ENCODE measurements around the gene HAPLN1.

The HAPLN1 gene

GRCh38 chr5:83715236-83716065 is 5.2 kb downstream of the HAPLN1 start:
- H3K4me1 ChIP-seq (ENCODE audit: control insufficient read depth in 1 of 2, insufficient read depth in 1 of 2, low read depth in 1 of 2, low read length in 1 of 2) = no peaks in the 10 kb centered on the region
- TF ChIP-seq, protein P1, sequence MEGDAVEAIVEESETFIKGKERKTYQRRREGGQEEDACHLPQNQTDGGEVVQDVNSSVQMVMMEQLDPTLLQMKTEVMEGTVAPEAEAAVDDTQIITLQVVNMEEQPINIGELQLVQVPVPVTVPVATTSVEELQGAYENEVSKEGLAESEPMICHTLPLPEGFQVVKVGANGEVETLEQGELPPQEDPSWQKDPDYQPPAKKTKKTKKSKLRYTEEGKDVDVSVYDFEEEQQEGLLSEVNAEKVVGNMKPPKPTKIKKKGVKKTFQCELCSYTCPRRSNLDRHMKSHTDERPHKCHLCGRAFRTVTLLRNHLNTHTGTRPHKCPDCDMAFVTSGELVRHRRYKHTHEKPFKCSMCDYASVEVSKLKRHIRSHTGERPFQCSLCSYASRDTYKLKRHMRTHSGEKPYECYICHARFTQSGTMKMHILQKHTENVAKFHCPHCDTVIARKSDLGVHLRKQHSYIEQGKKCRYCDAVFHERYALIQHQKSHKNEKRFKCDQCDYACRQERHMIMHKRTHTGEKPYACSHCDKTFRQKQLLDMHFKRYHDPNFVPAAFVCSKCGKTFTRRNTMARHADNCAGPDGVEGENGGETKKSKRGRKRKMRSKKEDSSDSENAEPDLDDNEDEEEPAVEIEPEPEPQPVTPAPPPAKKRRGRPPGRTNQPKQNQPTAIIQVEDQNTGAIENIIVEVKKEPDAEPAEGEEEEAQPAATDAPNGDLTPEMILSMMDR (IDR thresholded peaks at IDR 0.05) = no peak
- H3K27ac ChIP-seq = no peak overlapping the region
- no peaks in the 10 kb centered on the region for H3K36me3 ChIP-seq
- H3K27me3 ChIP-seq = peaks cover 37% of the 10 kb centered on the region
- no peak overlapping the region for H3K4me3 ChIP-seq (ENCODE audit: low read depth in 1 of 2, low read length in 1 of 2)
- H3K9me3 ChIP-seq = no peaks in the 10 kb centered on the region

DNA sequence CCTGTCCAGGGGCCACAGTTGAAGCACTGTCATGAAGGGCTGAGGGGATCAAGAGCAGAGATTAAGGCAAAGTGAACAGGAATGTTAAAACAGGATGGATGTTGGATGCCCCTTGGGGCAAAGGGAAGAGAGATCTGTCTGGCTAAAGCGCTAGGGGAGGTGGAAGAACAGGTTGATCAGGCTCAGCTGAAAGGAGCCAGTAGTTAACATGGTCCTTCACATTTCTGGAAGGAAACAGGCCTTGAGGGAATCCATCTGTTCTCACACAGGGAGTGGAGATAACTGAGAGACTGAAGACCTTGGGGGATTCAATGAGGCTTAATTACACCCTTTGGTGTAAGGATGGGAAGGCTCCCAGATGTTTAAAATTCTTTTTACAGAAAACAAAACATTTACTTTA is 5.8 kb downstream of the HAPLN1 start:
- H3K36me3 ChIP-seq = no peaks in the 10 kb centered on the region
- no peaks in the 10 kb centered on the region for H3K4me1 ChIP-seq (ENCODE audit: control insufficient read depth in 1 of 2, insufficient read depth in 1 of 2, low read depth in 1 of 2, low read length in 1 of 2)
- no peak overlapping the region for H3K27ac ChIP-seq
- H3K9me3 ChIP-seq = no peaks in the 10 kb centered on the region
- TF ChIP-seq, protein P1 (IDR thresholded peaks at IDR 0.05) = no peak
- no peak overlapping the region for H3K4me3 ChIP-seq (ENCODE audit: low read depth in 1 of 2, low read length in 1 of 2)
- peaks cover 30% of the 10 kb centered on the region for H3K27me3 ChIP-seq

- TF ChIP-seq, protein P1 (IDR thresholded peaks at IDR 0.05) = peak; percentile 60
- Histone ChIP-seq H3K27me3 (peaks cover 9% of the 10 kb centered on the region), H3K36me3 (no peaks in the 10 kb centered on the region), H3K9me3 (no peaks in the 10 kb centered on the region), H3K4me1 (ENCODE audit: control insufficient read depth in 1 of 2, insufficient read depth in 1 of 2, low read depth in 1 of 2, low read length in 1 of 2) (no peaks in the 10 kb centered on the region), H3K27ac (no peak overlapping the region), H3K4me3 (ENCODE audit: low read depth in 1 of 2, low read length in 1 of 2) (no peak overlapping the region)
Measured at GRCh38 chr5:83711982-83712601, 8.6 kb downstream of the HAPLN1 start.

DNA sequence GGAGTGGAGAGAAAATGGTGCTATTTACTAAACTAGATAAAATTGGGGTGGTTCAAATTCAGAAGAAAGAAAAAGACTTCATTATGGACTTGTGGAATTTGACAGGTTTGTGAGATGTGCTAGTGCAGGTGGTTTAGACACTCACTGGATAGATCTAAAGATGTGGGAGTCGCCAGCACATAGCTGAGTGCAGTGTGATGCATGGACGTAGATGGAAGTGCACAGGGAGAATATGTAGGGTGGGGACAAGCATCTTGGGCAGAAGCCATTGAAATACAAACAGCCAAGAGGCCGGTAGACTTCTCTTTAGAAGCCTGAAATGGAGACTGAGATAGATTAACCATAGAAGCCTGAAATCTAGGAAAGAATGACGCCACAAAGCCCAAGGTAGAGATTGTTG is 10.7 kb downstream of the HAPLN1 start:
- Histone ChIP-seq H3K36me3 (no peaks in the 10 kb centered on the region), H3K4me1 (ENCODE audit: control insufficient read depth in 1 of 2, insufficient read depth in 1 of 2, low read depth in 1 of 2, low read length in 1 of 2) (no peaks in the 10 kb centered on the region), H3K27me3 (peaks cover 5% of the 10 kb centered on the region), H3K27ac (no peak overlapping the region), H3K4me3 (ENCODE audit: low read depth in 1 of 2, low read length in 1 of 2) (no peak overlapping the region), H3K9me3 (no peaks in the 10 kb centered on the region)
- TF ChIP-seq, protein P1 (IDR thresholded peaks at IDR 0.05) = no peak

DNA sequence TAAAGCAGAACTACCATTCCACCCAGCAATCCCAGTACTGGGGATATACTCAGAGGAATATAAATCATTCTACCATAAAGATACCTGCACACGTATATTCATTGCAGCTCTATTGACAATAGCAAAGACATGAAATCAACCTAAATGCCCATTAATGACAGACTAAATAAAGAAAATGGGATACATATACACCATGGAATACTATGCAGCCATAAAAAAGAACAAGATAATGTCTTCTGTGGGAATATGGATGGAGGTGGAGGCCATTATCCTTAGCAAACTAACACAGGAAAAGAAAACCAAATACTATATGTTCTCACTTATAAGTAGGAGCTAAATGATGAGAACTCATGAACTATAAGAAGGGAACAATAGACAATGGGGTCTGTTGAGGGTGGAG is 12.5 kb downstream of the HAPLN1 start:
- Histone ChIP-seq H3K4me1 (ENCODE audit: control insufficient read depth in 1 of 2, insufficient read depth in 1 of 2, low read depth in 1 of 2, low read length in 1 of 2) (no peaks in the 10 kb centered on the region), H3K9me3 (no peaks in the 10 kb centered on the region), H3K27ac (no peak overlapping the region), H3K36me3 (no peaks in the 10 kb centered on the region), H3K27me3 (peaks cover 5% of the 10 kb centered on the region), H3K4me3 (ENCODE audit: low read depth in 1 of 2, low read length in 1 of 2) (no peak overlapping the region)
- TF ChIP-seq, protein P1 (IDR thresholded peaks at IDR 0.05) = no peak

Data from neutrophil (primary cell).